Measurements from ENCODE around the gene HIF1A. TPM values are rescaled to one million over a fixed set of nuclear protein-coding genes. Genes with fewer than 3 reads are reported as not detected.

HIF1A gene
- total RNA-seq = 173 and 183 TPM in 2 replicates

DNA sequence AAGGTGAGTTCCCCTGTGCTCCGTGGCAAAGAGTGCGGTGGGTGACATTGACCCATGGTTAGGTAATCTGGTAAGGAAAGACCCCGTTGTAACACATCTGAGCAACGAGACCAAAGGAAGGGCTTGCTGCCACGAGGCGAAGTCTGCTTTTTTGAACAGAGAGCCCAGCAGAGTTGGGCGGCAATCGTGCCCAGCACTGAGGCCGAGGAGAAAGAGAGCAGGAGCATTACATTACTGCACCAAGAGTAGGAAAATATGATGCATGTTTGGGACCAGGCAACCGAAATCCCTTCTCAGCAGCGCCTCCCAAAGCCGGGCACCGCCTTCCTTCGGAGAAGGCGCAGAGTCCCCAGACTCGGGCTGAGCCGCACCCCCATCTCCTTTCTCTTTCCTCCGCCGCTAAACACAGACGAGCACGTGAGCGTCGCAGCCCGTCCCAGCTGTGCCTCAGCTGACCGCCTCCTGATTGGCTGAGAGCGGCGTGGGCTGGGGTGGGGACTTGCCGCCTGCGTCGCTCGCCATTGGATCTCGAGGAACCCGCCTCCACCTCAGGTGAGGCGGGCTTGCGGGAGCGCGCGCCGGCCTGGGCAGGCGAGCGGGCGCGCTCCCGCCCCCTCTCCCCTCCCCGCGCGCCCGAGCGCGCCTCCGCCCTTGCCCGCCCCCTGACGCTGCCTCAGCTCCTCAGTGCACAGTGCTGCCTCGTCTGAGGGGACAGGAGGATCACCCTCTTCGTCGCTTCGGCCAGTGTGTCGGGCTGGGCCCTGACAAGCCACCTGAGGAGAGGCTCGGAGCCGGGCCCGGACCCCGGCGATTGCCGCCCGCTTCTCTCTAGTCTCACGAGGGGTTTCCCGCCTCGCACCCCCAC is at the start of gene HIF1A:
Gene HIF1A (plus strand): TSS at position 684 of the 865 bp plus-strand sequence. CDS start 292 bp downstream, outside the sequence.

DNA sequence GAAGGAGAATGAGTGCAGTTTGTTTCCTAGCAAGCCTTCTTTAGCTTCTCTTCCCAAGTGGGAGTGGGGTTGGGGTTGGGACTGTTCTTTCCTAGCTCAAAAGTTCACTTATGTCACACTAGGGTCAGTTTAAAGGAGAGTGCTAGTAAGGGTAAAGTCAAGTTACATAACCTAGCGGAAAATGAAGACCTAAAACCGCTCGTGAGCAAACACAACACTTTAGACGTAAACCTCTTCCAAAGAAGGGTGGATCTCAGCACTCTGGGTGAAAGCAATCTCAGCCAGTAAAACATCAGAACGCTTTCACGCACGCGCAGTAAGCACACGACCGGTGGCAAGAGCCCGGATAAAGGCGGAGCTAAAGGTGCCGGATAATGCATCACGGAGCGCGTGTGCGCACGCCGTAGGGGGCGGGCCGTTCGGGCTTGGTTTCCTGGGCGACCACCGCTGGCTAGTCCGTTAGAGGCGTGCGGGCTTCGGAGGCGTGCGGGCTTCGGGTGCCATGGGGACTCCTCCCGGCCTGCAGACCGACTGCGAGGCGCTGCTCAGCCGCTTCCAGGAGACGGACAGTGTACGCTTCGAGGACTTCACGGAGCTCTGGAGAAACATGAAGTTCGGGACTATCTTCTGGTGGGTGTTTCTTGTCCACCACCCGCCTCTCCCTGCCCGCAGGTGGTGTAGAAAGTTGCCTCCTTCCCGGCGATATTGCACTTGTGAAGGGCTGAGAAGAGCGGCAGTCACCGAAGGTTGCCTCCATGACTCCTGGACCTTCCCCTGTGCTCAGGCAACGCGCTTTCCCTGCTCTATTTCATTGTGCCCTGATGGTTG is 66.9 kb downstream of the HIF1A start, which contains the start of gene SNAPC1:
Gene SNAPC1 (plus strand): TSS at position 462 of the 828 bp plus-strand sequence. CDS start 41 bp downstream, at position 503.

Other genes starting within 250 kb of the HIF1A start
- 15.6 and 16.6 TPM in 2 replicates for gene SNAPC1, start 66.9 kb downstream of the HIF1A start, total RNA-seq
- gene SYT16, start 117.2 kb downstream of the HIF1A start, total RNA-seq = 0.05 TPM in 1 of 2 replicates, not detected in the other